ENCODE measurements around the gene ROBO4.

The ROBO4 gene

DNA sequence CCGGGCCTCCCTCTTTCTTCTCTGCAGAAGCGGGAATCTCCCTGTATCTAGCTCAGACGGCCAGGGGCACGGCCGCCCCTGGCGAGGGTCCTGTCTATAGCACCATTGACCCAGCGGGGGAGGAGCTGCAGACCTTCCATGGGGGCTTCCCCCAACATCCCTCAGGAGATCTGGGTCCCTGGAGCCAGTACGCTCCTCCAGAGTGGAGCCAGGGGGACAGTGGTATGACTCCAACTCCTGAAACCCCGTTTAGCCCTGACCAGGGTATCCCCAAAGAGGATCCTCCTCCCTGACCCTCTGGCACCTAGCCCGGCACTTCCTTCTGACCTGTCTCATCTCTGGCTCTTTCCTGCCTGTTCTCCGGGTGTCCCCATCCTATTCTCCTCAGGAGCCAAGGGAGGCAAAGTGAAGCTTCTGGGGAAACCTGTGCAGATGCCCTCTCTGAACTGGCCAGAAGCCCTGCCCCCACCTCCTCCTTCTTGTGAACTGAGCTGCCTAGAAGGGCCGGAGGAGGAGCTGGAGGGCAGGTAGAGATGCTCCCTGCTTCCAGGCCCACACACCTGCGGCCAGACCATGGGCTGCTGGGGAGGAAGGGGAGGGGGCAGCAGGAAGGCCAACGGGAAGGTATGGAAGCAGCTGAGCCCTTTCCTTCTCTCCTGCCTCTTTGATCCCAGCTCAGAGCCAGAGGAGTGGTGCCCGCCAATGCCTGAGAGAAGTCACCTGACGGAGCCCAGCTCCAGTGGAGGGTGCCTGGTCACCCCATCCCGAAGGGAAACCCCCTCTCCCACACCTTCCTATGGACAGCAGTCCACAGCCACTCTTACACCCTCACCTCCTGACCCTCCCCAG lies 19.5 kb downstream of the ROBO4 start:
- DNase-seq (ENCODE audit: low read depth), result no peak
- peak overlapping the region; percentile 65 for H3K4me3 ChIP-seq (ENCODE audit: low read depth, low read length)

DNA sequence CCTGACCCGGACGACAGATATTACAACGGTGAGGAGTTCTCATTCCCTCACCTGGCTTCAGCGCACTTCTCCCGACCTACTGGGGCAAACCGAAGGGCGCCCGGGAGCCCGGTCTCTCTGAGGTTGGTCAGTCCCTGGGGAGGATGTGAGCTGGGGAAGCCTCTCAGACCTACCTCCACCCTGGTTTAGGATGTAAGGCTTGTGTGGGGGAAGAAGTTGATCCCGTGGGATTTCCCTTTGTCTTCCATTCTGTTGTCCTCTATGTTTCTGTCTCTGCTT lies 20.1 kb downstream of the ROBO4 start:
- no peak for DNase-seq (ENCODE audit: low read depth)
- peak overlapping the region; percentile 65 for H3K4me3 ChIP-seq (ENCODE audit: low read depth, low read length)

DNA sequence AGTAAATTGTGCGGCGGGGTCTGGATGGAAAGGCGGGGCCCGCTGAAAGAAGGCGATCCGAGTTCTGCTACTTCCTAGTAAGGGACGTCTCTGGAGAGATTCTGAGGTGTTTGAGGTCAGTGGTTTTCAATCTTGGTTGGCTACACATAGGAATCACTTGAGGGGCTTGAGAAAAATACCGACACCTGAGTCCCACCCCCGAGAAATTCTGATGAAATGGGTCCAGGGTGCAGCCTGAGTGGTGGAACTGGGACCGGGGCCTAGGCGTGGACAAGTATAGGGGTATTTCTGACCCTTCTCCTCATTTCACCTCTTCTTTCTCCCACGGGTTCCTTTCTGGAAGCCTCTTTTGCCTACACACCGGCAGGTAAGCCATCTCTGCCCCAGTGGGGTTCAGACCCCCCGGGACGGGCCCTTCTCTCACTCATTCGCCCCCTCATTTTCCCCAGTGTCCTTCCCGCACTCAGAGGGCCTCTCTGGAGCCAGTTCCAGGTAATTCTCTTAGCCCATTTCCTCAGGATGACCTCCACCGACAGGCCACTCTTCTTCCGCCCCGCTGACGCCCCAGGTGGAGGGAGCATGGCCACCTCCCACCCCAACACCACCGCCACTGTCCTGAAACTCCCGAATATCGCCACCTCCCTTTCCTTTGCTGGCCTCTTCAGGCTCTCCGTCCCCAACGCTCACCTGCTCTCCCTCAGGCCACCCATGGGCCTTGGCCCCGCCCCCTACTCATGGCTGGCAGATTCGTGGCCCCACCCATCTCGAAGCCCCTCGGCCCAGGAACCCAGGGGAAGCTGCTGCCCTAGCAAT lies 20.6 kb downstream of the ROBO4 start:
- DNase-seq (ENCODE audit: low read depth), result no peak
- H3K4me3 ChIP-seq (ENCODE audit: low read depth, low read length), result peak overlapping the region; percentile 65

DNA sequence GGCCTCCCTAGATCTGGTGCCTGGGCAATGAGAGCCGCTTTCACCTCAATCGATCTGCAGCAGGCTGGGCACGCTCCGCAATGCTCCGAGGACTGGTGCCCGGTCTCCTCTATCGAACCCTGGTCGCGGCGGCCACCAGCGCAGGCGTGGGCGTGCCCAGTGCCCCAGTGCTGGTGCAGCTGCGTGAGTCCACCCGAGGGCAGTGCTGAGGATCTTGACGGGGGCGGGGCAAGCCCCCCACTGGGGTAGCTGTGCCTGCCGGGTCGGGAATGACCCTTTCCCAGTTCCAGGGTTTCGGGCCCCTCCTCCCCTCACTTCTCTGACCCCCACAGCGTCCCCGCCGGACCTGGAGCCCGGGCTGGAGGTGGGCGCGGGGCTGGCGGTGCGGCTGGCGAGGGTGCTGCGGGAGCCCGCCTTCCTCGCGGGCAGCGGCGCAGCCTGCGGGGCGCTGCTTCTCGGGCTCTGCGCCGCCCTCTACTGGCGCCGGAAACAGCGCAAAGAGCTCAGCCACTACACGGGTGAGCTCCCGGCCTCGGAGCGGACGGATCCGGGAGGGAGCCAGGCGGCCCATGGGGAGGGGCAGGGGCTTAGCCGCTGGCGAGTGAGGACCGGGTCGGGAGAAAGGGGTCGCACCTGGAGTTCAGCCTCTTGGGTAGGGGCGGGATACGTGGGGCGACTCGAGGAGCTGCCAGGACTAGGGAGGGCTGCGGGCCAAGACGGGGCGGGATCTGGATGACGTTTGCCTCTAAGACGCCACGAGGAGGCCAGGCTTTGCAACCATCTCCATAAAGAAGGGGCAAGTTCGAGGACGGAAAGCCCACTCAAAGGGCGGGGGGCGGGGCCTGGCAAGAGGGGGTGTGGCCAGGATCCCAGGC lies 21.5 kb downstream of the ROBO4 start:
- peak; percentile 88 for DNase-seq (ENCODE audit: low read depth)
- peak overlapping the region; percentile 65 for H3K4me3 ChIP-seq (ENCODE audit: low read depth, low read length)

DNA sequence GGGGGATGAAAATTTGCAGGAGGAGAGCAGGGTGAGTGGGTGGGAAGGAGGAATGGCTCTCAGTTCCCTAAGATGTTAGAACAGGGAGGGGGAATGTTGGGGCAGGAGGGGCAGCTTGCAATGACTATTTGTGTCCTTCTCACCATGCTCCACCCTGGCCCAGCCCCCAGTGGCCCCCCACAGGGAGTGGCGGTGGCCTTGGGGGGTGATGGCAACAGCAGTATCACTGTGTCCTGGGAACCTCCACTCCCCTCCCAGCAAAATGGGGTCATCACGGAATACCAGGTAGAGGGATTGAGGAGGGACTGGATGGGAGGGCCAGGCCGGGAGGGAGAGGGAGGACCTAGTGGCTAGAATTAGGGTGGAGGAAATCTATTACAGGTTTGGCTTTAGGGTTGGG lies 22.3 kb downstream of the ROBO4 start:
- H3K4me3 ChIP-seq (ENCODE audit: low read depth, low read length), result peak overlapping the region; percentile 65
- no peak for DNase-seq (ENCODE audit: low read depth)

DNA sequence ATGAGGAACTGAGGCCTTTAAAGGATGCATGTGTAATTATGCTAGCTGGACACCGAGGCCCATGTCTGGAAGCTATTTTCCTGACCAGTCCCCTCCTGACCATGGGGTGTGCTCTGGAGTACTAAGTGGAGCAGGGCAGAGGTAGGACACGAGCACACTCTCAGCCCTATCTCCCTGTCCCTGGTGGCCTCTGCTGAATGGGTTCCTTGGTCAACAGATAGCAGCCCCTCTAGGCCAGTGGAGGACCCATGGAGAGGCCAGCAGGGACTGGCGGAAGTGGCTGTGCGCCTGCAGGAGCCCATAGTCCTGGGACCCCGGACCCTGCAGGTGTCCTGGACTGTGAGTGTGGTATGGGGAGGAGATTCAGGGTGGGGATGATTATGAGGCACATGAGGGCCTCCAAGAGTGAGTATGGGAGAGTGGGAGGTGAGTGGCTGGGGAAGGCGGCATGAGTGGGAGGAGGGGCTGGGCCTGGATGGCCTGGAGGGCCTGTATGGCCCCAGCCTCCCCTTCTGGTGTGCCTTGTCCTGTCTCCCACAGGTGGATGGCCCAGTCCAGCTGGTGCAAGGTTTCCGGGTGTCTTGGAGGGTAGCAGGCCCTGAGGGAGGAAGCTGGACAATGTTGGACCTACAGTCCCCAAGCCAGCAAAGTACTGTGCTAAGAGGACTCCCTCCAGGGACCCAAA lies 23.0 kb downstream of the ROBO4 start:
- no peak for DNase-seq (ENCODE audit: low read depth)
- no peak overlapping the region for H3K4me3 ChIP-seq (ENCODE audit: low read depth, low read length)

DNA sequence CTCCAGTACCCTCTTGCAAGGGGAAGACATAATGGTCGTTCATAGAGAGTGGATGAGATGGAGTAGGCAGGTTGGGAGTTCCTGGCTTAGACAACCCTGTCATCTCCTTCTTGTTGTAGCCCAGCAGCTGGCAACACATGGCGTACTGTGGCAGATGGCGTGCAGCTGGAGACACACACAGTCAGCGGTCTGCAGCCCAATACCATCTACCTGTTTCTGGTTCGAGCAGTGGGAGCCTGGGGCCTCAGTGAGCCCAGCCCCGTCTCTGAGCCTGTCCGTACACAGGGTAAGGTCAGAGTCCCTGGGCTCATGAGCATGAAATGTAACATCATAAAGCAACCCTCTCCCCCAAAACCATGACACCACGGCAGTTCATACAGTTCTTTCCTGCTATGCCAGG lies 23.7 kb downstream of the ROBO4 start:
- no peak overlapping the region for H3K4me3 ChIP-seq (ENCODE audit: low read depth, low read length)
- DNase-seq (ENCODE audit: low read depth), result no peak

DNA sequence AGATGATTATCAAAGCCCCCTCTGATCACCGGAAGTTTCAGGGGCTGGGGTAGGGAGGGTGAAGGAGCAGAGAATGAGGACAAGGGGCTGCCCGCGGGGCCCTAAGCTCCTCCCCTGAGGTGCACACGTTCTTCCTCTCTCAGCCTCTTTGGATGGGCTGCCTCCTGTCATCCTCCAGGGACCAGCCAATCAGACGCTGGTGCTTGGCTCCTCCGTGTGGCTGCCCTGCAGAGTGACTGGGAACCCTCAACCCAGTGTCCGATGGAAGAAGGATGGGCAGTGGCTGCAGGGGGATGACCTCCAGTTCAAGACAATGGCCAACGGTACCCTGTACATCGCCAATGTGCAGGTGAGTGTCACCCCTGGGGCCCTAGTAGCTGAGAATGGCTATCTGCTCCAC lies 24.9 kb downstream of the ROBO4 start:
- DNase-seq (ENCODE audit: low read depth), result no peak
- no peak overlapping the region for H3K4me3 ChIP-seq (ENCODE audit: low read depth, low read length)

DNA sequence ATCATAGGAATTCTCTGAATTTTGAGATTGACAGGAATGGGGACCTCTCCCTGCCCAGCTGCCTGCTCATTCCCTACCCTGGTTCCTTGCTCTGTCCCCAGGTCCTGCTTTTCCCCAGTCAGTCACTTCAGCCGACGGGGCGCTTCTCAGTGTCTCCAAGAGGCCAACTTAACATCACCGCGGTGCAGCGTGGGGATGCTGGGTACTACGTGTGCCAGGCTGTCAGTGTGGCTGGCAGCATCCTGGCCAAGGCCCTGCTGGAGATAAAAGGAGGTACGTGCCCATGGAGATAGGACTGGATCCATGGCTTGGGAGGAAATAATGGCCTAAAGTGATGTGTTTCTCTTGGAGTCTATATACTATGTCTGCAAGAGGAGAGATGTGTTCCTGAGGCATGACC lies 25.4 kb downstream of the ROBO4 start:
- DNase-seq (ENCODE audit: low read depth), result no peak
- no peak overlapping the region for H3K4me3 ChIP-seq (ENCODE audit: low read depth, low read length)

DNA sequence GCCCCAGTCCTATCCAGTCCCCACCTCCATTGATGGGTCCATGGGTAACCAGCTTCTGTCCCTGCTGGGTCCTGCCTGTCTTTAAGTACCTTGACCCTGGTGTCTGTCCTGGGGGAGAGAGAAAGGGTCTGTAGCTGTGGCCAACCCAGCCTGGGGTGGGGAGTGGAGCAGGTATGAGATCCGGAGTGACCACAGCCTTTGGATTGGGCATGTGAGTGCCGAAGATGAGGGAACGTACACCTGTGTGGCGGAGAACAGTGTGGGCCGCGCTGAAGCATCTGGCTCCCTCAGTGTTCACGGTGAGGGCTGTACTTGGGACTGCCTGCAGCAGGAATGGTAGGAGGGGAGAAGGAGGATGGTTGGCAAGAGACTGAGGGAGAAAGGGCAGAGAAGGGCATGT lies 27.2 kb downstream of the ROBO4 start:
- H3K4me3 ChIP-seq (ENCODE audit: low read depth, low read length), result no peak overlapping the region
- DNase-seq (ENCODE audit: low read depth), result no peak

DNA sequence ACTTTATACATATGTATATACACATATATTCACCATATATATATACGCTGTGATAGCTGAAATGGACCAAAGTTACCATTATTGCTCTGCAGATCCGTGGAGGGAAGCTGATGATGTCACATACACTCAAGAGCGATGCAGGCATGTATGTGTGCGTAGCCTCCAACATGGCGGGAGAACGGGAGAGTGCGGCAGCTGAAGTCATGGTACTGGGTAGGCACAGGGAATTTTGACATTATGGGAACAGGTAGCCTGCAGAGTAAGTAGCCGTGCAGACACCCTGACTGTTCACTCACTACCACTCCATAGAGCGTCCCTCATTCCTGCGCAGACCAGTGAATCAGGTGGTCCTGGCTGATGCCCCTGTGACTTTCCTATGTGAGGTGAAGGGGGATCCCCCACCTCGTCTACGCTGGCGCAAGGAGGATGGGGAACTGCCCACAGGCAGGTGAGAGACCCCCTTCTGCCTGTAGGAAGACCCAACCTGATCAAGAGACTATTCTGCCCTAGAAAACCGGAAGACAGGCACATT lies 27.7 kb downstream of the ROBO4 start:
- DNase-seq (ENCODE audit: low read depth), result no peak
- no peak overlapping the region for H3K4me3 ChIP-seq (ENCODE audit: low read depth, low read length)

DNA sequence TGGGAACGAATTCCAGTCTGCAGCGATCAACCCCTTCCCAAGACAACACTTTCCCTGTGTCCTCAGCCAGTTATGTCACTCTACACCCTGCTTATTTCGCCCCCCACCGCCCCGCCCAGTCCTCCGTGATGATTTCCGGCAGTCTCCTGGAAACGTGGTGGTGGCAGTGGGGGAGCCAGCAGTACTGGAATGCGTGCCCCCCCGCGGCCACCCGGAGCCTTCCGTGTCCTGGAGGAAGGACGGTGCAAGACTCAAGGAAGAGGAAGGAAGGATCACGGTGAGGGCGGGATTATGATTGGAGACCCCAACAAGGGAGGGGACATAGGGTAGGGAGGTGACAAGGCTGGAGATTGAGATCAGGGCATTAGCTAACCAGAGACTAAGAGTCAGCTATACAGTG lies 28.3 kb downstream of the ROBO4 start:
- no peak for DNase-seq (ENCODE audit: low read depth)
- no peak overlapping the region for H3K4me3 ChIP-seq (ENCODE audit: low read depth, low read length)

DNA sequence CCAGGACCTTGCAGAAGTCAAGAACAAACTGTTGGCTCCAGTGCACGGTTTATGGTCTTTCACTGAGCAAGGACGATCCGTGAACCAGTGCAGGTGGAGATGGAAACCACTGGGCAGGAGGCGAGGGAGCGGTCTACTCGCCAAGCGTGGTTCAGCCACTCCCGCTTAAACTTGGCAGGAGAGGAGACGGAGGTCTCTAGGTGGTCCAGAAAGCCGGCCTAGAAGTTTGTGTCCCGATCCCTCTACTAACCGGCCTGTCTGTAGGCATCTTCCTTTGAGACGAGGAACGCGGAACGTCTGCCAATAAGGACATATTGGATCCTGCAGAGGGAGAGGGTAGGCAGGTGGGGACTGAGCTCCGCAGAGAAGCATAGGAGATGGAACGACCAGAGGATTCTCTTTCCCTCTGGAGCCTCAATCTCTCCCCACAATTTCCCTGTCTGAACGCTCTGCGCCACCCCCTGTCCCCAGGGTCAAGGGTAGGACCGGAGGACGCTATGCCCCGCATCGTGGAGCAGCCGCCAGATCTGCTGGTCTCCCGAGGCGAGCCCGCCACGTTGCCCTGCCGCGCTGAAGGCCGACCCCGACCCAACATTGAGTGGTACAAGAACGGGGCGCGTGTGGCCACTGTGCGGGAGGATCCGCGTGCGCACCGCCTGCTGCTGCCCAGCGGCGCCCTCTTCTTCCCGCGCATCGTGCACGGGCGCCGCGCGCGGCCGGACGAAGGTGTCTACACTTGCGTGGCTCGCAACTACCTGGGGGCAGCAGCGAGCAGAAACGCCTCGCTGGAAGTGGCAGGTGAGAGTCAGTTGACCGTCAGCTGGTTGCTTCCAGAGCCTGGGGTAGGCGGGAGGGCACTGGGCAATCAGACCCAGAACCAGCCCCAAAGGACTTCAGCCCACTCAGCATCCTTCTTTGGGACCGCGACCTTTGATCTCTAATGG lies 29.1 kb downstream of the ROBO4 start:
- H3K4me3 ChIP-seq (ENCODE audit: low read depth, low read length), result peak overlapping the region; percentile 14
- DNase-seq (ENCODE audit: low read depth), result no peak

DNA sequence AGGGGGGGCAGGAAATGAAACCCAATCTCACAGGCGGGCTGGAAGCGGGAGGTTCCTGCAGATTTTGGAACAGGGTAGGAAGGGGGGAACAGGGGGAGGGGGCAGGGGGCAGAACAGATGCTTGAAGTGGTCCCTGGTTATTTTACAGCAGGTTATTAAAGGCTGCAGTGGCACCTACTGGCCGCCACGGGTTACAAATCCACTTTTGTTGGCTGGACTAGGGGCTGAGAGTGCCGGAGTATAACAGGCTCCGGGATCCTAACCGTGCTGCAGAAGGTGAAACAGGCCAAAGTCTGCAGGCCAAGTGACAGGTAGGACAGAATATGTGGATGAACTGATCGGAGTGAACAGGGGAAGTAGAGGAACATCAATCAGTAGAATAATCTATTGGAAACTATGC lies 30.0 kb downstream of the ROBO4 start:
- DNase-seq (ENCODE audit: low read depth), result no peak

DNA sequence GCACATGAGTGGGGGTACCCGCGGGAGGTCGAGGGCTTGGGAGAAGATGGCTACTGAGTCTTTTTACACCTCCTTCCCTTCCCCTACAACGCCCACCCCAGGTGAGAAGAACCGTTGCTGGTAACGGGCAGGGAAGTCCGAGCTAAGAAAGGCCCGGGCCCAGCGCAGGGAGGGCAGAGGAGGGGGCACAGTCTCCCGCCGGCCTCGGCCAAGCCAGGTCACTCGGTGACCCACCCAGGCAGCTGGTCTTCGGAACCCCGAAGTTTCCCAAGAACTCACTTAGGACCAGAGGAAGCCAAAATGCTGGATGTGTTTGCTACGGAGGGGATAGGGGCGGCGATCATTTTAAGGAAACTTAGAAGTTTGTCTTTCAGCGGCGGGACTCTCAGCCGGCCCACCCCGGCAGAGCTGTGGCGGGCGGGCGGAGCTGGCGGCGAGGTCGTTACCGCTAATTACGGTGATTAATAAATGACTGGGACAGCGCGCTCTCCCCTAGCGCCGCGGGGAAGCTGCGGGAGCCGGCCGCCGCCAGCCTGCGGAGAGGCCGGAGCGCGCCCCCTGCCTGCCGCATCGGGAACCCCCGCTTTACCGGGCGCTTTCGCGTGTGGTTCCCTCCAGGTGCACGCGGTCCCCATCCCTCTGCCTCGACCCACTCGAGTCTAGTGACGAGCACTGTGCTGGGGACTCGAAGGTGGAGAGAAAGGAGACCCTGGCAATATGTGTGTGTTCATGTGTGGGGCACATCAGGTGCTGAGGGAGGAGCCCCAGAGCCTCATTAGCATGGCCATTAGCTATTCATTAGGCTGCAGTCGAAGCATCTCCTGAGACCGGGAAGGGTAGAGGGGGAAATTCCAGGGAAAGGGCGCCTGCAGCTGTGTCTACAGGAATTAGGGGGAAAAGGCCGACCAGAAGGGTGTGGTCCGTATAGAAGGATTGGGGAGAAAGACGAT lies 31.5 kb downstream of the ROBO4 start:
- peak overlapping the region; percentile 36 for H3K4me3 ChIP-seq (ENCODE audit: low read depth, low read length)
- no peak for DNase-seq (ENCODE audit: low read depth)

More for the DNA sequence above, 30.0 kb downstream of the ROBO4 start:
- no peak overlapping the region for H3K4me3 ChIP-seq (ENCODE audit: low read depth, low read length)

DNA sequence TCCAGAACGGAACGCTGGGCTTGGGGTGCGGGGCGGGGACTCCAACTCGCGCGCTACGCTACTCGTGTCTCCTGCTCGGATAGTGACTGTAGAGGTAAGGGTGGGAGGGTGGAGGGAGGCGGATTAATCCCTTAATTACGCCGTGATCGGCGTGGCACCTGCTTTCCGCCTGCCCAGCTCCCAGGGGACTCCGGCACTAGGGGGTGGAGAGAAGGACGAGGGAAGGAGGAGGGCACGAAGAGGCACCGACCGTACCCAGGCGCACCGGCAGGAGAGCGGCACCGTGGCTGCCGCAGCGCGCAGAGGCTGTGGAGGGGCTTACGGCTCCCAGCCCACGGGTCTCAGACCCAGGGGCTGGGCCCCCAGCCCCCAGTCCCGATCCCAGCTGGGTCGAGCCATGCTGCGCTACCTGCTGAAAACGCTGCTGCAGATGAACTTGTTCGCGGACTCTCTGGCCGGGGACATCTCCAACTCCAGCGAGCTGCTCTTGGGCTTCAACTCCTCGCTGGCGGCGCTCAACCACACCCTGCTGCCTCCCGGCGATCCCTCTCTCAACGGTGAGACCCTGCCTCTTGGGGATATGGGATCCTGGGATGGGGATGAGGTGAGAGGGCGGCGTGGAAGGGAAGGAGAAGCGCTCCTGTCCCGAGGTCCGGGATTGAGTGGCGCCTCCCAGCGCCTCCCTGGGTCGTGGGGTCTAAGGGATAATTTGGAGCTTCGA lies 32.3 kb downstream of the ROBO4 start, which contains the start of gene ROBO3:
TSS of gene ROBO3 (plus strand) at position 252 of the 721 bp plus-strand sequence. CDS start at position 398, 146 bp downstream.
- DNase-seq (ENCODE audit: low read depth), result no peak
- H3K4me3 ChIP-seq (ENCODE audit: low read depth, low read length), result peak within 1 kb of the TSS; percentile 36

DNA sequence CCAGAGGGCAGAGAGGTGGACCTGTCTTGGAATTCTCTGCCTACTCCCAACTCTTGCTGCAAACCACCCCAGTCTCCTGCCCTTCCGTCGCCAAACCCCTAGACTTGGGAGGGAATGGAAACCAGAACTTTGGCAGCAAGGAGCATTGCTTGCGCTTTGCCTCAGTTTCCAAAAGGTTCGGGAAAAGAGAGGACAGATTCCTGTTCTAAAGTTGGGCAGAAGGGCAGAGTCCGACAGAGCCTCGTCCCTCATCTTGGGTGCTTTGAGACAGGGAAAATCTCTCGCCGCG lies 32.8 kb downstream of the ROBO4 start:
- no peak for DNase-seq (ENCODE audit: low read depth)
- no peak overlapping the region for H3K4me3 ChIP-seq (ENCODE audit: low read depth, low read length)

Measured in skeletal muscle cell (primary cell).